SHP77 (cell line): ENCODE data around the gene FNIP1.
"Not testable (repeated sequence)": the region's sequence is repeated elsewhere in the genome, so short reads cannot be mapped to it uniquely, and the experiment has no call there.

Experiments used
- DNase-seq, 2 experiments: peaks; one replicate each; lab custom pipeline; 2025; lab: John Stamatoyannopoulos, UW

FNIP1 gene

DNA sequence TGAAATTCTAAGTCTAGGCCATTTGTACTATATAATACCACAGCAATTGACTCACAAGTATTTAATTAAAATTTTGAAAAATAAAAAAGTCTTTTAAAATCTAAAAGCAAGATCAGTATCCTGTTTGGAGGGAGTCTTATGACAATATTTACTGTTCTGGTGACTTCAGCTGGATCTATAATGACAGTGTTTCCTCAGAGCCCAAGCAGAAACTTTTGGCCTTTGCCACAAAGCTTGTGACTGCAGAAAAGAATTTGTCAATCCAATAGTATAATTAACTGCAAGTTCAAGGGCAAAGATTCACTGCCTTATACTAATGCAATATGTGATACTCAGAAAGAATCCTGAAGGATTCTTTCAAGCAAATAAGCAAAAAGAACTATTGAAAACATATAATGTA lies 112.2 kb downstream of the FNIP1 start:
- DNase-seq, result no peak

DNA sequence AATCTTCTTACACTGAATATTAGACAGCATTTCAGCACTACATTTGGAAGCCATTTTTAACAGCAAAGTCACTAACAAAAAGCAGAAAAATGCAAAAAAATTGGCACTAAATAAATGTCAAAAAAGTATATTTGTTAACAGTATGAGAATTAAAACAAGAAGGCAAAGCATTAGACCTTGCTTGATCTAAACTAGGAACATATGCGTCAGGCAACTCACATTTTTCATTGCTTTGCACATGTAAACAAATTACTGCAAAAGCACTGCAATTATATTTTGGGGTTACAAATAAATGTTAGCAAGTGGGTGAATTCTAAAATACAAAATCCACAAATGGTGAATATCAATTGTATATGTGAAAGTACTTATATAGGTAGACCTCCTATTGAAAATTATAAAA lies 112.8 kb downstream of the FNIP1 start:
- no peak for DNase-seq

DNA sequence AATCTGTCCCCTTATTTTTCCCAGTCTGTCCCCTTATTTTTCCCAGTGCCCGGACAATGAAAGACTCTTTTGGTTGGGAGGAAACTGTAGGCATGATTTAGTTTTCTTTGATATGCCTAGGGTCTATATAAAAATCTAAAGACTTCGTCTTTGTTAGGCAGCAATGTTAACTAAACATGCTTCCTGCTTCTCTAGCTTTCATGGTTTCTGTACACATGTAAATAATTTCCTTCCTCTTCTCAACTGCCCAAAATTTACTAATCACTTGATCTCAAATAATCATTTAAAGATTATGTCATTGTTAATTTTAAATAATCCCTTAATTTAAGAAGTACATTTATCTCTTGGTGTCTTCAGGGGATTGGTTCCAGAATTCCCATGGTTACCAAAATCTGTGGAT lies 114.0 kb downstream of the FNIP1 start:
- no peak for DNase-seq

DNA sequence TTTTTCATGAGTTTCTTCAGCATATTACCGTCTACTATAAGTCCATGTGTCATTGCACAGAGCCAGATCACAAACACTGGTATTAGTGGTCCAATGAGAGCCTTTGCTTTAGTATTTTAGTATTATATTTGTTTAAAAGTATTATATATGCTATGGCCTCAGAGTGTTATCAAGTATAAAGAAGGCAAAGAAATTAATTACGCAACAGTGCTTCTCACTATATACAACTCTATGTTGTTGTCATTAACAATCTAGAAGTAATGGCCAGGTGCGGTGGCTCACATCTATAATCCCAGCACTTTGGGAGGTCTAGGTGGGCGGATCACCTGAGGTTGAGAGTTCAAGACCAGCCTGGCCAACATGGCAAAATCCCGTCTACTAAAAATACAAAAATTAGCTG lies 114.6 kb downstream of the FNIP1 start:
- no peak for DNase-seq

DNA sequence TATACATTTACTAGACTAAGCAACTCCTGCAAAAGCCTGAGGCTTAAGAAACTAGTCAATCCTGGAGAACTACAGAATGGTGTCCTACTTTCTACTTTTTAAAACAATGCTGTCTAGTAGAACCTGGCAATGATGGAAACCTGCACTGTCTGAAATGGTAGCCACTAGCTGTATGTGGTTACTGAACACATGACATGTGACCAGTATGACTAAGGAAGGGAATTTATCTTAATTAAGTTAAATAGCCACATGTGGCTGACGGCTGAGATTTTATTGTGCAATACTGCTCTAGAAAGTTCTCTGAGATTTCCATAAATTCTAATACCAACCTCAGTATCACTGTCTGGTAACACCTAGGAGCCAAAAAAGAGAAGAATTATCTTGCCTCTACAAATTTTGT lies 116.9 kb downstream of the FNIP1 start:
- DNase-seq, result no peak

DNA sequence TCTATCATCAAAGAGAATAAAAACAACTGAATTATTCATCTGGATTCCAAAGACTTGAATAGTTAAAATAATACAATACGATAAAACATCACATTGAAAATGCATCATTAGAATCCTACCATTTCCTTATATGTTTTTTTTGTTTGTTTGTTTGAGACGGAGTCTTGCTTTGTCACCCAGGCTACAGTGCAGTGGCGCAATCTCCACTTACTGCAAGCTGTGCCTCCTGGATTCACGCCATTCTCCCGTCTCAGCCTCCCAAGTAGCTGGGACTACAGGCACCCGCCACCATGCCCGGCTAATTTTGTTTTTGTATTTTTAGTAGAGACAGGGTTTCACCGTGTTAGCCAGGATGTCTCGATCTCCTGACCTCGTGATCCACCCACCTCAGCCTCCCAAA lies 118.5 kb downstream of the FNIP1 start:
- DNase-seq, result not testable (repeated sequence)

DNA sequence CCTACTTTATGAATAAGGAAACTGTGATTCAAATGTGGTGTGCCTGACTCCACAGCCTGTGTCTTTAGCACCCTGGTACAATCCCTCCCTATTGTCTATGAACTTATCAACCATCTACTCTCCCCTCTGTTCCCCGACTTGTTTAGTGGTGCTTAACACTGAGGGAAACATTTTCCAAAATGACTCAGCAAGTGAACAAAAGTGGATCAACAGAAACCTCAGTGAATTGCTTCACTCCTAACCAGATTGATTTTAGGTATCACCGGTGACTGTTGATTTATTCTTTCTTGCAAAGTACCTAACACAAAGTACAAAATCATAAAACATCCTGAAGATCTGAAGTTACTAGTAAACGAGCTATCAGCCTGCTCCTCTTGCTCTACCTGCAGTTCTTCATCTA lies 119.7 kb downstream of the FNIP1 start:
- no peak for DNase-seq

DNA sequence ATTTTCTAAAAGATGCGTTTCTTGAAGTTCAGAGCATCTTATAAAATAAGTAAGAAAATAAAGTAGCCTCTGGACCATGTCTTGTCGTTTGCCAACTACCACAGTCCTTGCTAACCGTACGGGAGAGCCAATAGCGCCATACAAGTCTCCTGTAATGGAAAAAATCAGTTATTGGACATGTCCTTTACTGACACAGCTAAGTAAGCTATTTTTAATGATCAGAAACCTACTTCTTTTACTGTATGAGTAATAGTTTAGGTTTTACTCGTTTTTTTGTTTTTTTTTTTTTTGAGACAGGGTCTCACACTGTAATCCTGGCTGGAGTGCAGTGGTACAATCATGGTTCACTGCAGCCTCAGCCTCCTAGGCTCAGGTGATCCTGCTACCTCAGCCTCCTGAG lies 124.0 kb downstream of the FNIP1 start:
- no peak for DNase-seq

DNA sequence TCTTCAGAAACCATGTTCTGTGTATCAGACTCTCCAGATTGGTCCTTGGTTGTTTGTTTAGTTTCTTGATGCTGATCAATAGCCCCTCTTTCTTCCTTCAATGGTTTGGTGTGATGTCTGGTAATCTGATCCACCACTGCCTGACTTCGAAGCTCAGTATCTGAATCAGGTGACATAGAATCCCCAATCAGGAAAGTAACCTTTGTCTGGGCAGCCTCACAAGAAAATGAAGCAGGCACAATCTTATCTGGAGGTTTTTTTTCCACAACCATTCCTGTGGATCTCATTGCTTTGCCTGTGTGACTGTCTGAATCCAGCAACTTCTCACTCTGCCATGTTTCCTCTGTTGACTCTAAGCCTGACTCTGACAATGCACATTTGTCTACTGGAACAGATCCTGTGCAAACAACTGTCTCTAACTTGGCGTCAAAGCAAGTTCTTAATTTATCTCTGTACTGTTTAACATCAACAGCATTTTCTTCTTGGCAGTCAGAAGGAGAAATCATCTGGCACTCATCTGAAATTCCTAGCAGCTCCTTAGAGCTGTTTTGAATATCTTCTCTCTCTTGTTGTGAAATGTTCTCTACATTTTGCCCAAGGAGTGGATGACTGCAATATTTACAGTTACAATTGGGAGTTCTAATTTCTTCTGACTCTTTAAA lies 124.7 kb downstream of the FNIP1 start:
- no peak for DNase-seq

DNA sequence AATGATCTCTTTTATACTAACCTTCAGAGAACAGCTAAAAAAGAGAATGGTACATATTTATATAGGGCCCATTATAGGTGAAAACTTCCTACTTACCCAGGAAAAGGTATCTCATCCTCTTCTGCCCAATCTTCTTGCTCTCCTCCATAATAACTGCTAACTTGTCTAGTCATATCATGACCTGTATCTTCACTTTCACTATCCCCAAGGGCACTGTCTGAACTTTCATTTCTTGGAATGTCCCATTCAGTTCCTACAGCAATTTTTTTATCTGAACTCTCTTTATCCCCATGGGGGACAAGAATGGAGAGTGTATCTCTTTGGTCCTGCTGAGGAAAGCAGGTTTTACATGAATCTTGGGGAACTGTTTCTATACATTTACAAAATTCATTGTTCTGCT lies 125.4 kb downstream of the FNIP1 start:
- DNase-seq, result no peak

DNA sequence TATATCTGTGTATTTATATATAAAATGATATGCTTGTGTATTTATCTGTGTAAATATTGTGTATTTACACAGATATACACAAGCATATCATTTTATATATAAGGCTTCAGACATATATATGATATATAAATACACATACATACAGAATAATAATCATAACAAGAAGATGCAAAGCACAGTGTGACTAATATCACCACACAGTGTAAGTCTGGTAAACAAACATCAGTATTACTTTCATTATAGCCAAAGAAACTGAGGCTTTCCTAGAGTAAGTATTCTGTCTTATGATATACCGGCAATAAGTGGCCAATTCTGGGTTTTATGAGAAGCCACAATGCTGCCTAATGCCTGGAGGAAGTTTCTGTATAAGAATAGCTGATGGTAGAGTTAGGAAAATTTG lies 131.9 kb downstream of the FNIP1 start:
- DNase-seq, result no peak

DNA sequence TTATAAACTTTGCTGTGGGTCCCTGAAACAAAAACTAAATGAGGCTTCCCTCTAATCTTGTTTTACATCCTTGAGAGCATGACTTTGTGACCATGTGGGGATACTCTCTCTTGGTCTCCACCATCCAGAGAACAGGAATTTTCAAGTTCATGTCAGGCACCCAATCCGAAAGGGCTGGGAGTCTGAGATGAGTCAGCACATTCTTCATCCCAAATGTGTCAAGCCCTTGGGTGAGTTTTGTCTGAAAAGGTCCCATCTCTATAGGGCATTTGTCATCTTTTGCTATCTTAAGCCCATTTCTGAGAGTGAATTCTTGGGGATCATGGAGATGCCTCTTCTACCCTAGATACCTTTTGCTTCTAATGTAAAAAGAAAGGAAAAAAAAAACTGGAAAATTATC lies 134.9 kb downstream of the FNIP1 start:
- DNase-seq, result no peak

DNA sequence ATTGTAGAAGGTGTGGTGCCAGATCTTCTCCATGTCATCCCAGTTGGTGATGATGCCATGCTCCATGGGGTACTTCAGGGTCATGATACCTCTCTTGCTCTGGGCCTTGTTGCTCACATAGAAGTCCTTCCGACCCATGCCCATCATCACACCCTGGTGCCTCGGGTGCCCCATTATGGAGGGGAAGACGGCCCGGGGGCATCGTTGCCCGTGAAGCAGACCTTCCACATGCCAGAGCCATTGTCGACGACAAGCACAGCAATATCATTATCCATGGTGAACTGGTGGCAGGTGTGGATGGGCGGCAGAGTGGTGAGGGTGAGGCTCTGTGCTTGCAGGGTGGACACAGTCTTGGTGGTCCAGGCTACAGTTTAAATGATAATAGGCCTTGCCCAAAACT lies 137.0 kb downstream of the FNIP1 start:
- no peak for DNase-seq

DNA sequence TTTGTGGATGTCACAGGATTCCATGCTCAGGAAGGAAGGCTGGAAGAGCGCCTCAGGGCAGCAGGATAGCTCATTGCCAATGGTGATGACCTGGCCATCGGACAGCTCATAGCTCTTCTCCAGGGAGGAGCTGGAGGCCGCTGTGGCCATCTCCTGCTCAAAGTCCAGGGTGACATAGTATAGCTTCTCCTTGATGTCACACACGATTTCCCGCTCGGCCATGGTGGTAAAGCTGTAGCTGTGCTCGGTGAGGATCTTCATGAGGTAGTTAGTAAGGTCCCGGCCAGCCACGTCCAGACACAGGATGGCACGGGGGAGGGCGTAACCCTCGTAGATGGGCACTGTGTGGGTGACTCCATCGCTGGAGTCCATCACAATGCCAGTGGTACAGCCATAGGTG lies 137.5 kb downstream of the FNIP1 start:
- no peak for DNase-seq

DNA sequence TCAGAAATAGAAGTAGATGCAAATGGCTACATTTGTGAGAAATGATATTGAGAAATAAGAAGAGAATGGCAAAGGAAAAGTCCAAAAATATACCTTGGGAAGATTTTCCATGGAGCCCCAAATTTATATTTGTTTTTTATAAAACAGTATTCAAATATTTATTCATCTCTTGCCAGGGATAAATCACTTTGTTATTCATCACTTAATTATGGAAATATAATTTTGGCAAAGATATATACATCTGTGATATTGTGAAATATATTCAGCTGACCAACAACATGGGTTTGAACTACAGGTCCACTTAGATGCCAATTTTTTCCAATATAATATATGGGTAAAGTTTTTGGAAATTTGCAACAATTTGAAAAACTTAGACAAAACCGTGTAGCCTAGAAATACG lies 142.0 kb downstream of the FNIP1 start:
- no peak for DNase-seq

DNA sequence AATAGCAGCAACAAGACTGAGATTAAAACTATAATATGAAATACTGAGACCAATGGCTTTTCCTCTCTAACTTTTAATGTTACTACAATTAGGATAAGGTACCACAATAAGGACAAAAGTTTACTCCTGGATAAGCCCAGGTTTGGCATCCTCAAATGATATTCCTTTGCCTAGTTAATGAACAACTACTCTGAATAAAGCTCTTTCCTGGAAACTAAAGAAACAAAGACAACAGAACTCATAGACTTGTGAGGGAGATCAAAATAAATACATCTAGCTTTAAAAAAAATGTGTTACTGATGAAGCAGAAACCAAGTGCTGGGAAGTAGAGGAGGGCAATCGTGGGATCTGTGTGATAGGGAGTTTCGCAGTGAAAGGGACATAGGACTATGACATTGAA lies 142.5 kb downstream of the FNIP1 start:
- no peak for DNase-seq

DNA sequence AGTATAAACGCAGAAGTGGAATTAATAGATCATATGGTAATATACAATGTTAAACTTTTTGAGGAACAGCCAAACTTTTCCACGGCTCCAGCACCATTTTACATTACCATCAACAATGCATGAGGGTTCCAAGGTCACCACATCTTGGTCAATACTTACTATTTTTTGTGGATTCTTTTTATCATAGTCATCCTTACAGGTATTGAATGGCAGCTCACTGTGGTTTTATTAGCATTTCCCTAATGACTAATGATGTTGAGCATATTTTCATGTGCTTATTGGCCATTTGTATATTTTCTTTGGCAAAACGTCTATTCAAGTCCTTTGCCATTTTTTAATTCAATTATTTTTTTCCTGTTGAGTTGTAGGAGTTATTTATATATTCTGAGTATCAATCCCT lies 147.7 kb downstream of the FNIP1 start:
- no peak for DNase-seq

DNA sequence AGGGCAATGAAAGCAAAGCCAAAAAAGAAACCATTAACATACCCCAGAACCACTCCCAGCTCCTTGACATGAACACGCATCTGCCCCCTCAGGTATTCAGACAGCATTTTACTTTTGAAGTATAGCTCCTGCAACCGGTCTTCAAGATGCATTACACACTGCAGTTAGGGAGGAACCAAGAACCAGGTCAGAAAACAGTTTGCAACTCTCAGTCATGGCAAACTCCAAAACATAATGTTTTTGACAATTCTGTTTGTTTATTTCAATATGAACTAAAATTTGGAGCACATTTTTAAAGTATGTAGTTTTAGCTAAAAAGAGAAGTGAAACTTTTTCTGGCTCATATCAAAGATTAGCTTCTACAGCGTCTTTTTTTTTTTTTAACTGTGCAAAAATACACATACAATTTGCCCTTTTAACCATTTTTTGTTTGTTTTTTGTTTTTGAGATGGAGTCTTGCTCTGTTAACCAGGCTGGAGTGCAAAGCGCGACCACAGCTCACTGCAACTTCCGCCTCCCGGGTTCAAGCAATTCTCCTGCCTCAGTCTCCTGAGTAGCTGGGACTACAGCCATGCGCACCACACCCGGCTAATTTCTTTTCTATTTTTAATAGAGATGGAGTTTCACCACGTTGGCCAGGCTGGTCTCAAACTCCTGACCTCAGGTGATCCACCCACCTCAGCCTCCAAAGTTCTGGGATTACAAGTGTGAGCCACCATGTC lies 149.6 kb downstream of the FNIP1 start:
- no peak for DNase-seq

DNA sequence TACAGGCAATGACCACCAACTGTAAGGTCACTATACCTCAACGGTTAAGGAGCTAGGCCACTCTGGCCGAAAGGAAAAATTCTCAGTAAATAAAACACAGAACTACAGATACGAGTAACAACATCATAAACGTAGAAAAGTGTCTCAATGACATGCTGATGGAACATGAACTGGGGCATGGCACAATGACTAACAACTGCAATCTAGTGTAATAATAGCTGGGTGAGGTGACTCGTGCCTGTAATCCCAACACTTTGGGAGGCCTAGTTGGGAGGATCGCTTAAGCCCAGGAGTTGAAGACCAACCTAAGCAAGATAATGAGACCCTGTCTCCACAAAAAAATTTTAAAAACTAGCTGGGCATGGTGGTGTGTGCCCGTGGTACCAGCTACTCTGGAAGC lies 152.0 kb downstream of the FNIP1 start:
- DNase-seq, result no peak

DNA sequence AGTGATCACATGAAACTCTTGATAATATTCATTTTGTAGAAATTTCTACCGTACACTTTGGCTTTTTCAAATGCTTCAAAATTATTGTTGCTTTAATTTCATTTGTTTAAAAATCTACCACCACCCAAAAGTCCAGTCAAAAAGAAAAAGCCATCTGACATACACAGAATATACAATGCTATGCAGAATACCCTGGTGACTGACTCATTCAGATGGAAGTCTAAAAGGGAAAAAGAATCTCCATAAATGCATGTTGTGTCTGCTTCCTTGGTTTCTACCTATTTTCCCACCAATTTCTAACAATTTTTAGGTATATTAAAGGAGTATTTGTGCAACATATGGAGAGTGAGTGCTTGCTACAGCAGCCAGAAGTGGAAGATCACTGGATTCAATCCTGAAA lies 152.4 kb downstream of the FNIP1 start:
- DNase-seq, result no peak

DNA sequence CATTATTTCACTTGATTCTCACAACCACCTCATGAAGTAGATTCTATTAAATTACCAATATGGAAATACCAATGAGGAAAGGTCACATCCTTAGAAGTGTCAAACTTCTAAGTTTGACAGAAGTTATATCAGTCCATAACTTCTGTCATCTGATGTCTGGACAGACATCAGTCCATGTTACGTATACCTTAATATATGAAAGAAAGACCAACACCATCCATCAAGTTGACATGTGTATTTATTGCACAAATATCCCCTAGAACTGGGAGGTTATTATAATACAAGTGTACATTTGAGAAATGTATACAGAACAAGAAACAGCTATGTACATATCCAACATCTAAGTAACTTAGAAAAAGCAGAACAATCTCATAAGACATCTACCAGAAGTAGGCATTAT lies 155.3 kb downstream of the FNIP1 start:
- DNase-seq, result no peak

DNA sequence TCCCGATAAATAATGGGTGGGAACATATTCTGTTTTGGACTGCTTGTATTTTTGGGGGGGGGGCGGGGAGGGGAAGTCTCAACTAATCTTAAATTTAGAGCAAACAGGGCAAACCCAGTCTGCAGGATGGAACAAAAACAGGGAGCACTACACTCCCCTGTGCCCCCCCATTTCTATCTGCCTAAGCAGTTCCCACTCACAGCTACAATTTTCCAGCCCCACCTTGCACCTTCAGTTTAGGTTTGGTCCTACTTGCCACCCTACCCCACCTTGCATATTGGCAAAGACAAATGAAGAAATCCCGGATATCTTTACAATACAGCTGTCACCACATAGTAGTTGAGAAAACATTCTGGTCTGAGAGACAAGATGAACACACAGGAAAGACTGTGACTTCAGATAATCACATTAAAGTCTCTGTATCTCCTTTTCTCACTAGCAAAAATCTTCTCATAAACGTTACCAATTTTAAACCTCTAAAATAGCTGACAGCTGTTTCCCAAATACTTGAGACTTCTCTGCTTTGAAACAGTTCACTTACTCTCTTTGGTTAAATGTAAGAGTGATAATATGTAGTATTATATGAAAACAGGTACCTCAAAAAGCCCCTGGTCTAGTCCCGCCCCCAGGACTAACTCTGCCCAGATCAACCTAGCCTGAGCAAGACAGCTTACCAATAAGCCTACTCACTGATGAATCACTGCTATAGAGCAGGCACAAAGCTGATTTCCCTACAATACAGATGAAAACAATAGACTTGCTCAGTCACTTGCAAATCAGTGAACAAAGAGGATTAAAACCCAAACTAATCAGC lies 156.6 kb downstream of the FNIP1 start:
- no peak for DNase-seq

DNA sequence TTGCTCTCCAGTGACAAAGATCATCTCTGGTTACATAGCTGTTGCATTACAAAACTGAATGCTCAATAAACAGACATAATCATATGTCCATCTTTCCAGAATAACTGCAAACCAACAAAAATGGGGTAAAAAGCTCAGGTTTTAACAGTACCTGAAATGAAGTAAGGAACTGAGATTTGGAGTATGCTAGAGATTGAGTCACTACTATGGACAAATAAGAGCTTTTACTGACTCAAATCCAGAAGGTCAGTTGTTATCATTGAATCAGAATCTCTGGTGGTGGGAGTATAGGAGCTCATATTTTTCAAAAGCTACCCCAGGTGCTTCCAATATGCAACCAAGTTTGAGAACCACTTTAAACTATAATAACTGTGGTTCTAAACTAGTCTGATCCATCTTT lies 157.7 kb downstream of the FNIP1 start:
- no peak for DNase-seq
